GM19193 (cell line): ENCODE measurements around the gene OTX1.

ENCODE experiments used
- POLR2A ChIP-seq: IDR thresholded peaks from 4 replicates; pipeline ENCODE4 v1.6.1; 2011; ENCODE audit not compliant: insufficient read depth, insufficient read length; ENCODE audit errors: extremely low read depth

OTX1 gene

GRCh38 chr2:63050334-63051041, at the start of gene OTX1:
Gene OTX1, plus strand, starts transcription at chr2:63050830. Its CDS starts 2,161 bp downstream, at chr2:63052991.
- TF ChIP-seq POLR2A: no peak

- no peak for TF ChIP-seq POLR2A
Measured at GRCh38 chr2:63001576-63001975, 49.1 kb upstream of the OTX1 start.

GRCh38 chr2:63003351-63003750, 47.3 kb upstream of the OTX1 start:
- TF ChIP-seq POLR2A: no peak

- no peak for TF ChIP-seq POLR2A
Measured at GRCh38 chr2:63007813-63008458, 42.7 kb upstream of the OTX1 start.

- TF ChIP-seq POLR2A: no peak
Measured at GRCh38 chr2:63008838-63009237, 41.8 kb upstream of the OTX1 start.

- no peak for TF ChIP-seq POLR2A
Measured at GRCh38 chr2:63009490-63009889, 41.1 kb upstream of the OTX1 start.

GRCh38 chr2:63012541-63012940, 38.1 kb upstream of the OTX1 start:
- TF ChIP-seq POLR2A: no peak

- no peak for TF ChIP-seq POLR2A
Measured at GRCh38 chr2:63013438-63013837, 37.2 kb upstream of the OTX1 start.

GRCh38 chr2:63015389-63015788, 35.2 kb upstream of the OTX1 start:
- no peak for TF ChIP-seq POLR2A

- TF ChIP-seq POLR2A: no peak
Measured at GRCh38 chr2:63018439-63018838, 32.2 kb upstream of the OTX1 start.

GRCh38 chr2:63023444-63023843, 27.2 kb upstream of the OTX1 start:
- TF ChIP-seq POLR2A: no peak

- no peak for TF ChIP-seq POLR2A
Measured at GRCh38 chr2:63027220-63027619, 23.4 kb upstream of the OTX1 start.

- TF ChIP-seq POLR2A: no peak
Measured at GRCh38 chr2:63029058-63029457, 21.6 kb upstream of the OTX1 start.

- TF ChIP-seq POLR2A: no peak
Measured at GRCh38 chr2:63034526-63034925, 16.1 kb upstream of the OTX1 start.

GRCh38 chr2:63035169-63035568, 15.5 kb upstream of the OTX1 start:
- TF ChIP-seq POLR2A: no peak

- TF ChIP-seq POLR2A: no peak
Measured at GRCh38 chr2:63035660-63036059, 15.0 kb upstream of the OTX1 start.
